ENCODE measurements around the gene HOXD9. TPM values are rescaled to one million over a fixed set of nuclear protein-coding genes. Genes with fewer than 3 reads are reported as not detected.

Gene HOXD9
- total RNA-seq, 1 experiment from 2014 or later, result not detected

- intact Hi-C loops (cut with micrococcal nuclease; ENCODE audit: unreplicated experiment), result no loop called here
- Histone ChIP-seq H3K4me1 (peaks cover 12% of the 10 kb centered on the region), H3K4me3 (ENCODE audit: low read depth, low read length) (no peak overlapping the region), H3K36me3 (ENCODE audit: control insufficient read depth, insufficient read depth, low read length) (no peaks in the 10 kb centered on the region), H3K9me3 (no peaks in the 10 kb centered on the region), H3K27me3 (replicated peaks; ENCODE audit: control insufficient read depth, insufficient read depth, low read length) (peaks cover 14% of the 10 kb centered on the region)
- TF ChIP-seq CTCF (IDR thresholded peaks at IDR 0.05; ENCODE audit: insufficient read depth in 1 of 2, low read depth in 1 of 2, low read length in 1 of 2, severe bottlenecking in 1 of 2, unreplicated experiment in 1 of 2), result no peak
- no TSS peak for BruUV-seq (replicated peaks)
- no peaks in the 10 kb centered on the region for H3K9me3 Mint-ChIP-seq (ENCODE audit: unreplicated experiment)
- CTCF ChIA-PET, result interaction anchor here (2.2 kb wide), 1 partner anchor 346 kb away, joined by 6 read pairs; no protein-coding TSS in a partner anchor
- no peak overlapping the region for H3K4me3 Mint-ChIP-seq (ENCODE audit: unreplicated experiment)
- H3K27ac Mint-ChIP-seq (ENCODE audit: unreplicated experiment), result no peak overlapping the region
- no peaks in the 10 kb centered on the region for H3K36me3 Mint-ChIP-seq (ENCODE audit: insufficient read depth, unreplicated experiment)
- POLR2A ChIA-PET, result no interaction called here
- peaks cover 12% of the 10 kb centered on the region for H3K4me1 Mint-ChIP-seq (ENCODE audit: low read depth, unreplicated experiment)
- no peak for DNase-seq
- H3K27me3 Mint-ChIP-seq (ENCODE audit: insufficient read depth, unreplicated experiment), result peaks cover 57% of the 10 kb centered on the region
These were observed 13.2 kb upstream of the HOXD9 start for GRCh38 chr2:176109192-176109901.

GRCh38 chr2:176109946-176110345 lies 12.6 kb upstream of the HOXD9 start:
- peaks cover 52% of the 10 kb centered on the region for H3K27me3 Mint-ChIP-seq (ENCODE audit: insufficient read depth, unreplicated experiment)

More at GRCh38 chr2:176109946-176110345, 12.6 kb upstream of the HOXD9 start:
- no peak for TF ChIP-seq CTCF (IDR thresholded peaks at IDR 0.05; ENCODE audit: insufficient read depth in 1 of 2, low read depth in 1 of 2, low read length in 1 of 2, severe bottlenecking in 1 of 2, unreplicated experiment in 1 of 2)
- Histone ChIP-seq H3K9me3 (no peaks in the 10 kb centered on the region), H3K4me1 (peaks cover 6% of the 10 kb centered on the region; the same call in 1 of the 2 replicates), H3K27me3 (replicated peaks; ENCODE audit: control insufficient read depth, insufficient read depth, low read length) (peaks cover 14% of the 10 kb centered on the region), H3K36me3 (ENCODE audit: control insufficient read depth, insufficient read depth, low read length) (no peaks in the 10 kb centered on the region), H3K4me3 (ENCODE audit: low read depth, low read length) (no peak overlapping the region)
- Mint-ChIP-seq H3K9me3 (ENCODE audit: unreplicated experiment) (no peaks in the 10 kb centered on the region), H3K4me1 (ENCODE audit: low read depth, unreplicated experiment) (peaks cover 7% of the 10 kb centered on the region), H3K36me3 (ENCODE audit: insufficient read depth, unreplicated experiment) (no peaks in the 10 kb centered on the region), H3K27ac (ENCODE audit: unreplicated experiment) (no peak overlapping the region), H3K4me3 (ENCODE audit: unreplicated experiment) (no peak overlapping the region)
- CTCF ChIA-PET, result interaction anchor here (2.2 kb wide), 1 partner anchor 345 kb away, joined by 6 read pairs; no protein-coding TSS in a partner anchor
- DNase-seq, result no peak
- intact Hi-C loops (cut with micrococcal nuclease; ENCODE audit: unreplicated experiment), result no loop called here
- BruUV-seq (replicated peaks), result no TSS peak
- POLR2A ChIA-PET, result no interaction called here

Measured in Caco-2 (cell line).